C4-2B (cell line): ENCODE data around the gene CDK18.

Experiments
- ZFX ChIP-seq: fragments of 450-650 bp; IDR thresholded peaks from 2 replicates; pipeline ENCODE4 v1.6.1; 2017
- TF ChIP-seq, protein P1 (sequence below): fragments of 450-650 bp; conservative IDR thresholded peaks from 2 replicates; pipeline ENCODE4 v1.5.1; 2017; ENCODE audit warnings: mild to moderate bottlenecking

DNA sequence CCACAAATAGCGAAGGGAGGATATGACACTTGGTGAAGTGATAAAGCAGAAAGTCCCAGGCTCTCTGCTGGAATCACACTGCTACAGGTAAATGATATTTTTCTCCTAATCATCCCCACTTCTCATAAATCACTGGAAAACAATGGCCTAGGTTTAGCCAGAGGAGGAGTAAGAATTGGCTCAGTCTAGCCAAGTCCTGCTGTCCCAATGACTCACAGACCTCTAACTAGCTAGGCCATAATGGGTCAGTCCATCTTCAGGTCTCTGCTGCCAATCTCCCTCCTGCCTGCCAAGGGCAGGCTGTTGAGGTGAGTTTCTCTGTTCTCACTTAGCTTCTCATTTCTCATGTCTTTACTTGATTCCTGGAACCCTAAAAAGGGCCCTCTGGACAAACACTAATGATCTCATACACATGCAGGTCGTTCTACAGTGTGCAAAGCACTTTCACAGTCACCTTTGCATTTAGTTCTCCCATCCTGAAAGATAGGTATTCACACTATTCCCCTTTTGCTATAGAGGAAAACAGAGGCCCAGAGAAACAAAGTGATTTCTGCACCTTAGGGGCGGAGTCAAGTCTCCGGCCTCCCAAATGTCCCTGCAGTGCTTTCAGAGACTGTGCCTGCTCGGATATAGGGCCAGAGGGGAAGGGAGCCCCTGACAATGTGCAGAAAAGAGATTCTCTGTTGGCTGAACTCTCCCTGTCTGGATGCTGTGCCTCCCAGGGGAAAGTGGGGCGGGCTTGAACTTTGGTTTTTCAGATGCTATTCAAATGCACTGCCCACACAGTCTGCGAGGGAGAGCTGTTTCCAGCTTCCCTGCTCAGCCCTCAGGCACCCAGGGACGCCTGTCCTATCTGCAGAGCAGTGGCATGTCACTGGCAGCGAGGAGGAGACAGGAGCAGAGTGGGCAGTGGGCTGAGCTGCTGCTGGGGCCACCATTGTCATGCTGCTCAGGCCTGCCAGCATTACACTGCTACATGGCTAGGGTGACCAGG is 3.9 kb upstream of the CDK18 start:
- TF ChIP-seq, protein P1, sequence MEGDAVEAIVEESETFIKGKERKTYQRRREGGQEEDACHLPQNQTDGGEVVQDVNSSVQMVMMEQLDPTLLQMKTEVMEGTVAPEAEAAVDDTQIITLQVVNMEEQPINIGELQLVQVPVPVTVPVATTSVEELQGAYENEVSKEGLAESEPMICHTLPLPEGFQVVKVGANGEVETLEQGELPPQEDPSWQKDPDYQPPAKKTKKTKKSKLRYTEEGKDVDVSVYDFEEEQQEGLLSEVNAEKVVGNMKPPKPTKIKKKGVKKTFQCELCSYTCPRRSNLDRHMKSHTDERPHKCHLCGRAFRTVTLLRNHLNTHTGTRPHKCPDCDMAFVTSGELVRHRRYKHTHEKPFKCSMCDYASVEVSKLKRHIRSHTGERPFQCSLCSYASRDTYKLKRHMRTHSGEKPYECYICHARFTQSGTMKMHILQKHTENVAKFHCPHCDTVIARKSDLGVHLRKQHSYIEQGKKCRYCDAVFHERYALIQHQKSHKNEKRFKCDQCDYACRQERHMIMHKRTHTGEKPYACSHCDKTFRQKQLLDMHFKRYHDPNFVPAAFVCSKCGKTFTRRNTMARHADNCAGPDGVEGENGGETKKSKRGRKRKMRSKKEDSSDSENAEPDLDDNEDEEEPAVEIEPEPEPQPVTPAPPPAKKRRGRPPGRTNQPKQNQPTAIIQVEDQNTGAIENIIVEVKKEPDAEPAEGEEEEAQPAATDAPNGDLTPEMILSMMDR, result no peak
- TF ChIP-seq ZFX, result no peak
